Astrocyte of the cerebellum (primary cell): ENCODE results near the gene RMRP.

Source experiments
- DNase-seq: peaks from one replicate; pipeline ENCODE4 v3.0.0-alpha.2; 2011; ENCODE audit warnings: low read depth
- H3K4me3 ChIP-seq: 2 replicates; pipeline ENCODE4 v1.5.1; 2011; ENCODE audit warnings: mild to moderate bottlenecking, low read depth, low read length, moderate library complexity
- in situ Hi-C: cut with HindIII; loops from 2 replicates; pipeline ENCODE4 v1.10.0; 2017; ENCODE audit warnings: low sequenced_read_pairs
- TF ChIP-seq, protein P1 (sequence below): IDR thresholded peaks from 2 replicates; pipeline ENCODE4 v1.5.1; 2012; ENCODE audit warnings: low read length, low read depth, moderate library complexity, mild to moderate bottlenecking; ENCODE audit errors: missing control alignments

The RMRP gene

DNA sequence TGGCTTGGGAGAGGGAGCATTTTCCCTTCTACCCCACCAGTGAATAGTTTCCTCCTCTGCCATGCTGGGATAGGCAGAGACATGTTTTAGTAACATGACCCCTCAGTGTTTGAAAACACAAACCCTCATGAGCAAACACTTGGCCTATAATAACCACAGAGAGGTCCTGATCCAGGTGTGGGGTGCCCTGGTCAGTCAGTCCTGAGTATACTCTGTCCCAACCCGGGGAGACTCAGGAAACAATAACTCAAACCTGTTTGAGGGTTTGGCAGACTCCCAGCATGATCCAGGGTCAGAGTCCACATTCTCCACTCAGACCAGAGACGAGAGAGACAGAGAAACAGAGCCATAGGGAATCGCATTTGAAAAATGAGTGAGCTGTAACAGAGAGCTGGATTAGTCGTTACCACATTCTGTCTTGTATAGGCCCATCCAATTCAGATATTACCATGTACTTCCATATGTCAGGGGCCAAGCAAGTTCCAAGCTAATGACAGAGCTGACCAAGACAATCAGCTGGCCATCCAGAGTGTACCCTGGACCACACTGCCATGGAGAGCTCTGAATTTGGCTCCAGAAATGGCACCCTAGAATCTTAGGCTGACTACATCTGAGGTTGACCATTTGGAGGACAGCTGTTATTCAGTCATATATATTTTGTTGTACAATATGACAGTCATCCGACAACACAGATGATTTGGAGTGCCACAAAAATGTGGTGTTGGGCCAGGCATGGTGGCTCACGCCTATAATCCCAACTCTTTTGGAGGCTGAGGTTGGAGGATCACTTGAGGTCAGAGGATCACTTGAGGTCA is 11.7 kb upstream of the RMRP start:
- in situ Hi-C loops: loop anchor here (10.0 kb wide), 1 partner anchor 65 kb away; the partner anchor contains the start of gene TESK1
- DNase-seq: no peak
- TF ChIP-seq, protein P1, sequence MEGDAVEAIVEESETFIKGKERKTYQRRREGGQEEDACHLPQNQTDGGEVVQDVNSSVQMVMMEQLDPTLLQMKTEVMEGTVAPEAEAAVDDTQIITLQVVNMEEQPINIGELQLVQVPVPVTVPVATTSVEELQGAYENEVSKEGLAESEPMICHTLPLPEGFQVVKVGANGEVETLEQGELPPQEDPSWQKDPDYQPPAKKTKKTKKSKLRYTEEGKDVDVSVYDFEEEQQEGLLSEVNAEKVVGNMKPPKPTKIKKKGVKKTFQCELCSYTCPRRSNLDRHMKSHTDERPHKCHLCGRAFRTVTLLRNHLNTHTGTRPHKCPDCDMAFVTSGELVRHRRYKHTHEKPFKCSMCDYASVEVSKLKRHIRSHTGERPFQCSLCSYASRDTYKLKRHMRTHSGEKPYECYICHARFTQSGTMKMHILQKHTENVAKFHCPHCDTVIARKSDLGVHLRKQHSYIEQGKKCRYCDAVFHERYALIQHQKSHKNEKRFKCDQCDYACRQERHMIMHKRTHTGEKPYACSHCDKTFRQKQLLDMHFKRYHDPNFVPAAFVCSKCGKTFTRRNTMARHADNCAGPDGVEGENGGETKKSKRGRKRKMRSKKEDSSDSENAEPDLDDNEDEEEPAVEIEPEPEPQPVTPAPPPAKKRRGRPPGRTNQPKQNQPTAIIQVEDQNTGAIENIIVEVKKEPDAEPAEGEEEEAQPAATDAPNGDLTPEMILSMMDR: no peak

DNA sequence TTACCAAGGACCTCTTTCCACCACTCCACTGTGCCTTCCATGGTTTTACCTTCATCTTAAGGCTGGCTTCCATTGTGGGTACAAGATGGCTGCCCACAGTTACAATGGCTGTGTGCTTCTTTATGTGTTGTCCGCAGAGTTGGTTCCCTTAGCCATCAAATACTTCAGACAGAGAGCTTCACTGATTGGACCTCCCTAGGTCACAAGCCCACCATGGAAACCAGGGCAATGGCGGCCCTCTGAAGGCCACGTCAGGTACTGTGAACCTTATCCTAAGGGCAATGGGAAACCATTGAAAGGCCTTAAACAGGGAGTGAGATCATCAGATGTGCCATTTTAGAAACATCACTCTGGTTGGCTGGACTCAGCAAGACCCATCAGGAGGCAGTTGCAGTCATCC is 10.1 kb upstream of the RMRP start:
- no peak overlapping the region for H3K4me3 ChIP-seq
- in situ Hi-C loops: no loop called here
- no peak for DNase-seq
- TF ChIP-seq, protein P1: no peak

More for the DNA sequence above, 11.7 kb upstream of the RMRP start:
- no peak overlapping the region for H3K4me3 ChIP-seq

DNA sequence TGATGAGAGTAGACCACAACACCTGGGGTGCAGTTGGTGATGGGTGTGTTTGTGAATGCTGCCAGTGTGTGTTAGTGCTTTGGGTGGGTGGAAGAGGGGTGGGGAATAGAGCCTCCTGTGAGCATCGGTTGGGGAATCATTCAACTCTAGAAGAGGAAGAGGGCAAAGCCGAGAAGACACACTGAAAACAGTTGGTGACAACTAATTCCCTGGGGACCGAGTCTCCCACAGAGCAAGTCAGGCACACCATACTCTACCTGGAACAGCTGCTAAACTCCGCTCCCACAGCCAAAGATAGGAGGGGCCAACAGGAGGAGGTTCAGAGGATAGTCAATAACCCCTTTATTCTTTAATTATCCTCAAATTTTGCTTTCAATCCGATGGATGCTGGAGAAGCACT is 8.7 kb upstream of the RMRP start:
- TF ChIP-seq, protein P1: no peak
- no peak overlapping the region for H3K4me3 ChIP-seq
- no peak for DNase-seq
- in situ Hi-C loops: no loop called here

DNA sequence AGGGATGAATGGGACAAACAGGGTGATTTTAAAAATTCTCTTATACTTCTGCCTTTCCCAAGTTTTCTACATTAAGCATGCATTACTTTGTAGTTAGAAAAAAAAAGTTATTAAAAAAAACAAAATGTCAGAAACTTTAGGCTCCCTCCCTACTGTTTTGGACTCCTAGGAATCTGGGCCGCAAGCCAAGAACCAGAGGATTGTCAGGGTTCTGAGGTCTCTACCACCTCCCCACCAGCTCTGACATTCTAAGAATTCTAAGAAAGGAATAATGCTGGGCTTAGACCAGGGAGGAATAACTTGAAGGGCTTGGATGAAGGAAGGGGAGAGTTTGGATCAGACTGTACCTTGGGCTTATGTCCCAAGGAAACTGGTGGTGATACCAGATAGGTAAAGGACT is 8.2 kb upstream of the RMRP start:
- H3K4me3 ChIP-seq: no peak overlapping the region
- no peak for DNase-seq
- in situ Hi-C loops: no loop called here
- TF ChIP-seq, protein P1: no peak

DNA sequence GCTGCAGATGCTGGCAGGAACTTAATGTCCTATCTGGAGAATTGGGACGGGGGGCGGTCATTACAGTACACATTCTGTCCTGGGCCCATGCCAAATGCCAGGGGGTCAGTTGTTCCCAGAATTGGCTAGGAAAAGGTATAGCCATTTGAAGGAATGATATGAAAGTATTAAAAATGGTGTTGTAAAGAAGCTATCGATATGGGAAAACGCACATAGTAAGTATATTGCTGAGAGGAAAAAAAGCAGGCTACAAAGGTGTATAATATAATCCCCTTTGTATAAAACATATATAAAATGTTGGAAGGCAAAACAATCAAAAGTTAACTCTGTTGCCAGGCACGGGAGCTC is 7.6 kb upstream of the RMRP start:
- TF ChIP-seq, protein P1: no peak
- in situ Hi-C loops: no loop called here
- DNase-seq: no peak
- H3K4me3 ChIP-seq: peak overlapping the region; percentile 48

DNA sequence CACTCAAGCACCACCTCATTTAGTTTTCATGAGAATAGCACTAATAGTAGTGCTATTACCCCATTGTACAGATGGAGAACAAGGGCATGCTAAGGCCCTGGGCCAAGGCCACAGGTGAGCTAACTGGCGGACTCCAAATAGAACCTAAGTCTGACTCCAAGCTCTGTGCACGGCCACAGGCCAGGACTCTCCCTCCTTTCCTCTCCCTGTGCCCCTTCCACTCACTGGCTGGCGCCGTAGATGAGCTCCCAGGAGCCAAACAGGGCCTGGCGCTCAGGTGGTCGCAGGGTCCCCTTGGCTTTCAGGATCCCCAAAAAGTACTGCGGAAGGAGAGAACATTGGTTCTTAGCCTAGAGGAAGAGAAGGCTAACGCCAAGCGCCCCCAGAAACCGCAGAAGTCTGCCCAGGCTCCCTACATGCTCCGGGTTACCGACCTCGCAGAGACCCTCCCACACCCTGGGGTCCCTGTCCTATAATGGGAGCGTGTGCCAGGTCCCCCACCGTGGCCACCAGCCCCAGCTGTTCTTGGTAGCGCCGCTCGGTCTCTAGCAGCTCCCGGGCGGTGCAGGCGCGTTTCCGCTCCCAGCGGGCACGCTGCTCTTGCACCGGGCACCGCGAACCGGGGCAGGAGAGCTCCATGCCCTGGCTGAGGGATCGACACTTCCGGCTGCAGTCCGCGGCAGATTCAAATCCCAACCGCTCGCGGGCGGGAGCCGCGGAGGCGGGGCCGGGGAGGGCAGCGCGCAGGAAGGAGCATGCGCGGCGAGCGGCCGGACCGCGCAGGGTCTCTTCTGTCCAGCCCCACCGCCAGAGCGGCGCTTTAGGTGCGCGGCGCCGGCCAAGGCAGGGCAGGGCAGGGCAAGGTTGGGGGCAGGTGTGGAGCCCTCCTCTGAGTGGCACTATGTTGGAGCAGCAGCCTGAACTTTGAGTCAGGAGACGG is 7.0 kb upstream of the RMRP start, which contains the start of gene ARHGEF39:
Gene ARHGEF39 (minus strand): TSS at position 665 of the 940 bp plus-strand sequence. CDS start 26 bp downstream, at position 639.
- in situ Hi-C loops: no loop called here
- H3K4me3 ChIP-seq: peak within 1 kb of the TSS; percentile 48
- no peak for DNase-seq

More for the DNA sequence above, 7.0 kb upstream of the RMRP start, which contains the start of gene ARHGEF39:
- TF ChIP-seq, protein P1: peak; percentile 28
